Naive B cell (primary cell): Measurements from ENCODE around the gene MMP14. TPM values are rescaled to one million over a fixed set of nuclear protein-coding genes. Genes with fewer than 3 reads are reported as not detected.

Experiments
- ATAC-seq, 2 donors: fragments of 150-1000 bp; cut with Tn5 transposase; 2 replicates each; pipeline ENCODE4 v1.10.0; 2021; ENCODE audit warnings: low read depth in 2 of 2, mild to moderate bottlenecking in 2 of 2, moderate library complexity in 2 of 2
- DNase-seq: peaks from one replicate; pipeline ENCODE4 v3.0.0; 2022
- H3K27ac Mint-ChIP-seq, 6 donors: one replicate each; pipeline ENCODE4 v1.8.0; 2020 to 2022; ENCODE audit warnings: mild to moderate bottlenecking in 6 of 6, mixed read lengths in 6 of 6, moderate library complexity in 5 of 6, inconsistent platforms in 2 of 6
- H3K27me3 Mint-ChIP-seq, 3 donors: one replicate each; pipeline ENCODE4 v1.8.0; 2021 to 2022; ENCODE audit warnings: mixed read lengths in 3 of 3, mild to moderate bottlenecking in 1 of 3
- H3K36me3 Mint-ChIP-seq, 2 donors: one replicate each; pipeline ENCODE4 v1.8.0; 2020 to 2022; ENCODE audit warnings: mixed read lengths in 2 of 2, inconsistent platforms in 1 of 2, mild to moderate bottlenecking in 1 of 2
- H3K4me1 Mint-ChIP-seq, 3 donors: one replicate each; pipeline ENCODE4 v1.8.0; 2020 to 2022; ENCODE audit warnings: mixed read lengths in 3 of 3, inconsistent platforms in 1 of 3, mild to moderate bottlenecking in 1 of 3, moderate library complexity in 1 of 3
- H3K4me3 Mint-ChIP-seq, 8 donors: one replicate each; pipeline ENCODE4 v1.8.0; 2020 to 2022; ENCODE audit warnings: mild to moderate bottlenecking in 8 of 8, mixed read lengths in 8 of 8, moderate library complexity in 8 of 8, inconsistent platforms in 2 of 8
- H3K9me3 Mint-ChIP-seq, 7 donors: one replicate each; pipeline ENCODE4 v1.8.0; 2020 to 2022; ENCODE audit warnings: mixed read lengths in 7 of 7, mild to moderate bottlenecking in 5 of 7, inconsistent platforms in 2 of 7, moderate library complexity in 1 of 7
- polyA plus RNA-seq, 6 donors: library from polyadenylated mRNA; unstranded; fragments of 300-500 nt; fragmentation: Illumina TruSeq; gene quantifications; one replicate each; pipeline ENCODE4 v1.2.3, GENCODE V29; 2021; ENCODE audit warnings: low read depth in 6 of 6

MMP14 gene
- polyA plus RNA-seq, 6 donors from 2014 or later = not detected

DNA sequence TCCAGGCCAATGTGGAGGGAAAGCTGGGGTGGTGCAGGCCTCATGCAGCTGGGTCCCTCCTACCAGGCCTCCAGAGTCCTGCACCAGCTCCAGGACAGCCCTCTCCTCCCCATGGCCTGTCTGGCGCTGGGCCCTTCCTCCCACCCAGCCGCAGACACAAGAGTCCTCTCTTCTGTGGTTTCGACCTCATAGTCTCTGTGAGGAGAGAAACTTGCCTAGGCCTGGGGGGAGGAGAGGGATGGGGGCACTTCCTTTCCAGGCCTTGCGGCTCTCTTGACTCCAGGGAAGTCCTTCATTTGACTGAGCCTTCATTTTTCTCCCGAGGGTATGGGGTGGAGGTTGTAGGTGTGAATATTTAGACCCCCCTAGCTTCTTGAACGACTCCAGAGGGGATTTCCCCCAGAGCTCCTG, 2.3 kb downstream of the MMP14 start:
- Mint-ChIP-seq H3K27me3 (peaks cover 0 to 25% (median 0%) of the 10 kb centered on the region in 3 donors), H3K4me1 (peaks cover 17 to 39% (median 33%) of the 10 kb centered on the region in 3 donors), H3K4me3 (peak overlapping the region in 5 of 8 donors; percentile 10 to 99 (median 78)), H3K36me3 (no peaks in the 10 kb centered on the region), H3K9me3 (no peaks in the 10 kb centered on the region), H3K27ac (peak overlapping the region in 1 of 6 donors; percentile 13)
- ATAC-seq (no peak), DNase-seq (no peak)

DNA sequence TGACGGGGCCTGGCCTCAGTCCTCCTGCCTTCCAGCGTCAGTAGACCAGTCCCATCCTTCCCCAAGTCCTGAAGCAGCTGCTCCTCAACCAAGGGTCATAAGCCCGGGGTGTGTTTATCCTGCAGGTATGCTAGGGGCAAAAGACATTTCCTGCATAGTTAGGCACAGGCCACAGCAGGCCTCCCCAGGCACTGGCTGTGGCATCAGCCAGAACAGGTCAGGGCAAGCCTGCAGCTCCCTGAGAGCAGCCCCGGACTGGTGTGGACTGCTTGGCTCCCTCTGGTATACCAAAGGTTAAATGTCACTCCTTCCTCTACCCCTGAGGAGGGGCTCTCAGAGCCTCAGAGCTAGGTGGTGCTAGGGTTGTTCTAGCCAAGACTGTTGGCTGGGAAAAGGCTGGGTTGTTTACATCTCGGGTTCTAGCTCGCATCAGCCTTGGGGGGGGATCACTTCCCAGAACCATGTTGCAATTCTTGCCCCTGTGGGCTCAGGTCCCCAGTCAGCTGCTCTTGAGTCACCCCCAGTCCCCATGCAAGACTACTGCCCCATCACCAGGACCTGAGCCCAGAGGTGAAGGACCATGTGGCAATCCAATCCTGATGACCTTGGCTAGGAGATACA, 2.9 kb downstream of the MMP14 start:
- ATAC-seq = no peak
- peaks cover 17 to 39% (median 33%) of the 10 kb centered on the region in 3 donors for H3K4me1 Mint-ChIP-seq

DNA sequence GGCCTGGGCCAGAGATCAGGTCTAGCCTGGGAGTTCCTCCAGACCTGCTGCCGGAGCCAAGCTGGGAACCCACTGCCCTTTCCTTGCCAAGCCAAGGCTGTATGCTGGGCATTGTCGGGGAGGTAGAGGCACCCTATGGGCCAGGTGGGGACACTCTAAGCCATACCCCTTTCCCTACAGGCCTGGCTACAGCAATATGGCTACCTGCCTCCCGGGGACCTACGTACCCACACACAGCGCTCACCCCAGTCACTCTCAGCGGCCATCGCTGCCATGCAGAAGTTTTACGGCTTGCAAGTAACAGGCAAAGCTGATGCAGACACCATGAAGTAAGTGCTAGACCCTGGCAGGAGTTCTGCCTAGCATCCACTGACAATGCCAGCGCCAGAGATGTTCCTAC, 4.9 kb downstream of the MMP14 start:
- ATAC-seq (no peak), DNase-seq (no peak)
- Mint-ChIP-seq H3K36me3 (no peaks in the 10 kb centered on the region), H3K27me3 (peaks cover 0 to 35% (median 15%) of the 10 kb centered on the region in 3 donors), H3K27ac (no peak overlapping the region), H3K4me1 (peaks cover 8 to 26% (median 21%) of the 10 kb centered on the region in 3 donors), H3K4me3 (no peak overlapping the region), H3K9me3 (no peaks in the 10 kb centered on the region)

More for the DNA sequence above, 2.9 kb downstream of the MMP14 start:
- H3K4me3 Mint-ChIP-seq = peak overlapping the region in 6 of 8 donors; percentile 15 to 97 (median 56)
- no peaks in the 10 kb centered on the region for H3K9me3 Mint-ChIP-seq
- no peaks in the 10 kb centered on the region for H3K36me3 Mint-ChIP-seq
- no peak for DNase-seq
- H3K27ac Mint-ChIP-seq = peak overlapping the region in 2 of 6 donors; percentile 1 to 80
- H3K27me3 Mint-ChIP-seq = peaks cover 0 to 25% (median 0%) of the 10 kb centered on the region in 3 donors

DNA sequence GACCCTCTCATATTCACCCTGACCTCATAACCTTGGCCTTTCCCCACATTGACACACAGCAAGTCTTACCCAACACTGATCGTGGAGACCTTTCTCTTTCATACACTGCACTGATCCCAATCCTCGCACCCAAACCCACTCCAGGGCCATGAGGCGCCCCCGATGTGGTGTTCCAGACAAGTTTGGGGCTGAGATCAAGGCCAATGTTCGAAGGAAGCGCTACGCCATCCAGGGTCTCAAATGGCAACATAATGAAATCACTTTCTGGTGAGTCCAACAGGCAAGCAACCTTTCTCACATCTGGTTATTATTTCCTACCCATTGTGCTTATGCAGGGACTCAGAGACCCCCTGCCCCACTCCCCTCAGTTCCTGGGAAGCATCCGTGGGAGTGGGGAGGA, 5.4 kb downstream of the MMP14 start:
- Mint-ChIP-seq H3K4me3 (no peak overlapping the region), H3K27me3 (peaks cover 0 to 39% (median 20%) of the 10 kb centered on the region in 3 donors), H3K9me3 (no peaks in the 10 kb centered on the region), H3K36me3 (no peaks in the 10 kb centered on the region), H3K27ac (no peak overlapping the region), H3K4me1 (peaks cover 5 to 27% (median 18%) of the 10 kb centered on the region in 3 donors)
- ATAC-seq = no peak
- DNase-seq = no peak

DNA sequence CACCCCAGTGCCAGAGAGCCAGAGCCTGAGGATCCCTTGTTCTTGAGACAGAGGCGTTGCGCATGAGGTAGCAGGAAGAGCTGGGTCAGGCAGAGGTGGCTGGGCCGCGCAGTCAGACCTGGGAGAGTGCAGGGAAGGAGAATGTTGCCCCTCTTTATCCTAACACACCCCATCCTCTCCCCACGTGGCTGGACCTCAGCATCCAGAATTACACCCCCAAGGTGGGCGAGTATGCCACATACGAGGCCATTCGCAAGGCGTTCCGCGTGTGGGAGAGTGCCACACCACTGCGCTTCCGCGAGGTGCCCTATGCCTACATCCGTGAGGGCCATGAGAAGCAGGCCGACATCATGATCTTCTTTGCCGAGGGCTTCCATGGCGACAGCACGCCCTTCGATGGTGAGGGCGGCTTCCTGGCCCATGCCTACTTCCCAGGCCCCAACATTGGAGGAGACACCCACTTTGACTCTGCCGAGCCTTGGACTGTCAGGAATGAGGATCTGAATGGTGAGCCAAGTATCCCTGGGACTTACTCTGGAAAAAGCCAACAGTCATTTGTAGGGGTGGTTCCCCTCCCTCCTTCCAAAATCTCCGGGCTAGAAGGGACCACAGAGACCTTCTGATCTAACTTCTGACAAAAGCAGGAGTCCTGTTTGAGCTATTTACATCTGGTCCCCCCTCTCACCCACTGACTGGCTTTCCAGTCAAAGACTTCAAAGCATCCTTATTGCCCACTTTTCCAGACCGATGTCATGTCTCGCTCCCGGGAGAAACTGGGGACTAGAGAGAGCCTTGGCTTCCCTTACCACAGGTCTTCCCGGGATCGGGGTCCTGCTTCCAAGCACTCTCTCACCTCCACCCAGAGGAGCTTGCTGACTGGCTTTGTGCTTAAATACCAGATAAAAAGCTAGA, 6.1 kb downstream of the MMP14 start:
- Mint-ChIP-seq H3K4me1 (peaks cover 0 to 22% (median 14%) of the 10 kb centered on the region in 3 donors), H3K4me3 (no peak overlapping the region), H3K27ac (no peak overlapping the region), H3K9me3 (no peaks in the 10 kb centered on the region), H3K36me3 (no peaks in the 10 kb centered on the region), H3K27me3 (peaks cover 0 to 41% (median 26%) of the 10 kb centered on the region in 3 donors)
- ATAC-seq (no peak), DNase-seq (no peak)

DNA sequence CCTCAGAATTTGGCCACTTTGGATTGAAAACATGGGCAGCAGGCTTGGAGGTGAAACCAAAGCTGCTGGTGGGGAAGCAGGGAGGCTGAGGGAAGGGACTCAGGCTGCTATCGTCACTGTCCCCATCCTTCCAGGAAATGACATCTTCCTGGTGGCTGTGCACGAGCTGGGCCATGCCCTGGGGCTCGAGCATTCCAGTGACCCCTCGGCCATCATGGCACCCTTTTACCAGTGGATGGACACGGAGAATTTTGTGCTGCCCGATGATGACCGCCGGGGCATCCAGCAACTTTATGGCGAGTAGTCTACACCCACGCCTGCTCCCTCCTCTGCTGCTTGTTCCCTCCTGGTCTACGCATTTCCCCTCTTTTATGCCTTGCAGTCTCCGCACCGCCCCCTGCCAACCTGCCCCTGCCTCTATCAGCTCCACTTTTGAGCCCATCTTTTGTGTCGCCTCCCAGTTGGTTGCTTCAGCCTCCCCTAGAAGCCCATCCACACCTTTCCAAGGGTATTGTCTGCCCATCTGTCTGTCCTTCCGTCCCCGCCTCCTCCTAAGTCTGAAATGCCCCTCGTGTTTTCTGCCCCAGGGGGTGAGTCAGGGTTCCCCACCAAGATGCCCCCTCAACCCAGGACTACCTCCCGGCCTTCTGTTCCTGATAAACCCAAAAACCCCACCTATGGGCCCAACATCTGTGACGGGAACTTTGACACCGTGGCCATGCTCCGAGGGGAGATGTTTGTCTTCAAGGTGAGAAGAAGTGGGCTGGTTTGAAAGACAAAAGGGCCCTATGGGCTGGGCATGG, 6.9 kb downstream of the MMP14 start:
- no peak overlapping the region for H3K4me3 Mint-ChIP-seq
- no peaks in the 10 kb centered on the region for H3K36me3 Mint-ChIP-seq
- no peak for ATAC-seq
- no peak overlapping the region for H3K27ac Mint-ChIP-seq
- H3K27me3 Mint-ChIP-seq = peaks cover 0 to 48% (median 32%) of the 10 kb centered on the region in 3 donors
- no peak for DNase-seq
- no peaks in the 10 kb centered on the region for H3K9me3 Mint-ChIP-seq
- peaks cover 4 to 23% (median 12%) of the 10 kb centered on the region in 3 donors for H3K4me1 Mint-ChIP-seq

GRCh38 chr14:22844221-22845102, 8.1 kb downstream of the MMP14 start:
- H3K27me3 Mint-ChIP-seq = peaks cover 0 to 44% (median 39%) of the 10 kb centered on the region in 3 donors
- DNase-seq = no peak
- H3K9me3 Mint-ChIP-seq = no peaks in the 10 kb centered on the region
- peaks cover 8 to 21% (median 9%) of the 10 kb centered on the region in 3 donors for H3K4me1 Mint-ChIP-seq
- no peak for ATAC-seq
- no peaks in the 10 kb centered on the region for H3K36me3 Mint-ChIP-seq
- H3K4me3 Mint-ChIP-seq = no peak overlapping the region
- H3K27ac Mint-ChIP-seq = peak overlapping the region in 1 of 6 donors; percentile 67

- Mint-ChIP-seq H3K9me3 (no peaks in the 10 kb centered on the region), H3K4me3 (no peak overlapping the region), H3K27me3 (peaks cover 0 to 39% (median 38%) of the 10 kb centered on the region in 3 donors), H3K27ac (peak overlapping the region in 1 of 6 donors; percentile 67), H3K4me1 (peaks cover 5 to 21% (median 9%) of the 10 kb centered on the region in 3 donors), H3K36me3 (no peaks in the 10 kb centered on the region)
- ATAC-seq (no peak), DNase-seq (no peak)
Measured at GRCh38 chr14:22845103-22845394, 8.7 kb downstream of the MMP14 start.

DNA sequence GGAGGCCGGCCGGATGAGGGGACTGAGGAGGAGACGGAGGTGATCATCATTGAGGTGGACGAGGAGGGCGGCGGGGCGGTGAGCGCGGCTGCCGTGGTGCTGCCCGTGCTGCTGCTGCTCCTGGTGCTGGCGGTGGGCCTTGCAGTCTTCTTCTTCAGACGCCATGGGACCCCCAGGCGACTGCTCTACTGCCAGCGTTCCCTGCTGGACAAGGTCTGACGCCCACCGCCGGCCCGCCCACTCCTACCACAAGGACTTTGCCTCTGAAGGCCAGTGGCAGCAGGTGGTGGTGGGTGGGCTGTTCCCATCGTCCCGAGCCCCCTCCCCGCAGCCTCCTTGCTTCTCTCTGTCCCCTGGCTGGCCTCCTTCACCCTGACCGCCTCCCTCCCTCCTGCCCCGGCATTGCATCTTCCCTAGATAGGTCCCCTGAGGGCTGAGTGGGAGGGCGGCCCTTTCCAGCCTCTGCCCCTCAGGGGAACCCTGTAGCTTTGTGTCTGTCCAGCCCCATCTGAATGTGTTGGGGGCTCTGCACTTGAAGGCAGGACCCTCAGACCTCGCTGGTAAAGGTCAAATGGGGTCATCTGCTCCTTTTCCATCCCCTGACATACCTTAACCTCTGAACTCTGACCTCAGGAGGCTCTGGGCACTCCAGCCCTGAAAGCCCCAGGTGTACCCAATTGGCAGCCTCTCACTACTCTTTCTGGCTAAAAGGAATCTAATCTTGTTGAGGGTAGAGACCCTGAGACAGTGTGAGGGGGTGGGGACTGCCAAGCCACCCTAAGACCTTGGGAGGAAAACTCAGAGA, 9.6 kb downstream of the MMP14 start:
- Mint-ChIP-seq H3K4me3 (no peak overlapping the region), H3K4me1 (peaks cover 3 to 21% (median 9%) of the 10 kb centered on the region in 3 donors), H3K27ac (peak overlapping the region in 1 of 6 donors; percentile 32), H3K36me3 (no peaks in the 10 kb centered on the region), H3K27me3 (peaks cover 0 to 39% (median 36%) of the 10 kb centered on the region in 3 donors), H3K9me3 (no peaks in the 10 kb centered on the region)
- ATAC-seq (no peak), DNase-seq (no peak)

DNA sequence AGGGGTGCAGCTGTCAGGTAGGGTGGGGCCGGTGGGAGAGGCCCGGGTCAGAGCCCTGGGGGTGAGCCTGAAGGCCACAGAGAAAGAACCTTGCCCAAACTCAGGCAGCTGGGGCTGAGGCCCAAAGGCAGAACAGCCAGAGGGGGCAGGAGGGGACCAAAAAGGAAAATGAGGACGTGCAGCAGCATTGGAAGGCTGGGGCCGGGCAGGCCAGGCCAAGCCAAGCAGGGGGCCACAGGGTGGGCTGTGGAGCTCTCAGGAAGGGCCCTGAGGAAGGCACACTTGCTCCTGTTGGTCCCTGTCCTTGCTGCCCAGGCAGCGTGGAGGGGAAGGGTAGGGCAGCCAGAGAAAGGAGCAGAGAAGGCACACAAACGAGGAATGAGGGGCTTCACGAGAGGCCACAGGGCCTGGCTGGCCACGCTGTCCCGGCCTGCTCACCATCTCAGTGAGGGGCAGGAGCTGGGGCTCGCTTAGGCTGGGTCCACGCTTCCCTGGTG, 10.5 kb downstream of the MMP14 start:
- peaks cover 0 to 39% (median 30%) of the 10 kb centered on the region in 3 donors for H3K27me3 Mint-ChIP-seq
- peaks cover 3 to 21% (median 9%) of the 10 kb centered on the region in 3 donors for H3K4me1 Mint-ChIP-seq
- peak overlapping the region in 1 of 6 donors; percentile 85 for H3K27ac Mint-ChIP-seq
- ATAC-seq (no peak), DNase-seq (no peak)
- H3K36me3 Mint-ChIP-seq = no peaks in the 10 kb centered on the region
- H3K4me3 Mint-ChIP-seq = no peak overlapping the region
- H3K9me3 Mint-ChIP-seq = no peaks in the 10 kb centered on the region

DNA sequence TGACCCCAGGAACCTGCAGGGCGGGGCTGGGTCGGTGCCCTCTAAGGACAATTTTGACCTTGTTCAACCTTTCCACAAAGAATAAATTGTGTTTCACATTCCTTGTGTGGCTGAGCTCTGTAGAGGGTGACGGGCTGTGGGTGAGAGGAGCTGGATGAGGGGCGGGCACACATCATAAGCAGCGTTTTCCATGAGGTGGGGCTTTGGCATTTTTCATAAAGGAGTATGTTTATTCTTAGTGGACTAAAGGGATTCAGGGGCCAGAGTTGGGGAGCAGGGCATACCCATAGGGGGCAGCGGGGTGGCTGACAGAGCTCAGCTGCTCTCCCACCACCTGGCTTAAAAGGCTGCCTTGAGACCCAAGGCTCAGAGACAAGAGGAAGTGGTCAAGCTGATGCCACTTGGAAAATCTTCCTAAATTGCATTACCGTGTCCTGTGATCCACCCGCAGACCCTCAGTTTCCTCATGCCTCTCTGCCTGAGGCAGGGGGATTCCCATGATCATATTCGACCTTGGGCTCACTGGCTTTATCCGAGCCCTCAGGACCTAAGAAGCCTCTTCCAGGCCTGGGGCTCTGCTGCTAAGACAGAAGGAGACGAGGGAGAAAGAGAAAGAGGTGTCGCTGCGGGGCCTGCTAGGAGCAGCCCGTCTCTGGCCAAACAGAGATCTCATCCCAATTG, 11.4 kb downstream of the MMP14 start:
- peak overlapping the region in 2 of 6 donors; percentile 65 to 81 for H3K27ac Mint-ChIP-seq
- no peaks in the 10 kb centered on the region for H3K9me3 Mint-ChIP-seq
- H3K27me3 Mint-ChIP-seq = peaks cover 0 to 39% (median 29%) of the 10 kb centered on the region in 3 donors
- H3K36me3 Mint-ChIP-seq = no peaks in the 10 kb centered on the region
- H3K4me3 Mint-ChIP-seq = no peak overlapping the region
- peaks cover 5 to 23% (median 10%) of the 10 kb centered on the region in 3 donors for H3K4me1 Mint-ChIP-seq
- DNase-seq = no peak
- ATAC-seq = no peak
